ENCODE data around the gene RSKR. TPM values are rescaled to one million over a fixed set of nuclear protein-coding genes. Genes with fewer than 3 reads are reported as not detected.

Gene RSKR
- total and polyA plus RNA-seq, 9 of the 15 experiments (the other 6 are each of a cell fraction or from before 2014, with no cell fraction given): 1.4 to 42.3 (median 16.2) TPM

GRCh38 chr17:28599311-28600184 lies 14.4 kb downstream of the RSKR start (continued):
- TF ChIP-seq POLR2AphosphoS2 (IDR thresholded peaks at IDR 0.05; ENCODE audit: low read length): no peak; the same call in 1 of the 2 replicates
- peak; percentile 11; the same call in 1 of the 2 replicates for TF ChIP-seq L3MBTL2 (IDR thresholded peaks at IDR 0.05)
- TF ChIP-seq MEF2A (IDR thresholded peaks at IDR 0.05; ENCODE audit: control insufficient read depth, low read depth, low read length): peak; percentile 86
- TF ChIP-seq HMGXB4 (CRISPR knock-in tag; IDR thresholded peaks at IDR 0.05): peak; percentile 50; the same call in 1 of the 2 replicates
- TF ChIP-seq PRDM10 (IDR thresholded peaks at IDR 0.05; ENCODE audit: partially characterized antibody): peak; percentile 16
- TF ChIP-seq ZNF384 (IDR thresholded peaks at IDR 0.05; ENCODE audit: low read depth, low read length): no peak
- no peak for TF ChIP-seq PURB (CRISPR knock-in tag; IDR thresholded peaks at IDR 0.05; ENCODE audit: low read depth)
- TF ChIP-seq ATF7 (IDR thresholded peaks at IDR 0.05): peak; percentile 28; the same call in 1 of the 2 replicates
- peak; percentile 72 for TF ChIP-seq NFE2 (IDR thresholded peaks at IDR 0.05; ENCODE audit: low read depth)
- no peak for TF ChIP-seq FOXO4 (CRISPR knock-in tag; IDR thresholded peaks at IDR 0.05)
- TF ChIP-seq BCLAF1 (IDR thresholded peaks at IDR 0.05; ENCODE audit: borderline replicate concordance in 1 of 2, control insufficient read depth in 1 of 2, low read depth in 2 of 2, low read length in 1 of 2): 0 out of 4 replicates have a peak, but pooled peaks of 1 of the 2 experiments have one; percentile 39
- TF ChIP-seq C11orf30 (IDR thresholded peaks at IDR 0.05; ENCODE audit: low read depth): peak; percentile 65
- TF ChIP-seq MAZ (CRISPR knock-in tag; conservative IDR thresholded peaks at IDR 0.05 in 1 of 2, IDR thresholded peaks at IDR 0.05 in 1 of 2): 0 out of 4 replicates have a peak, but pooled peaks have one; percentile 14 to 22

All from K562 (cell line).